Measurements from ENCODE around the gene MRPL32.

Gene MRPL32

DNA sequence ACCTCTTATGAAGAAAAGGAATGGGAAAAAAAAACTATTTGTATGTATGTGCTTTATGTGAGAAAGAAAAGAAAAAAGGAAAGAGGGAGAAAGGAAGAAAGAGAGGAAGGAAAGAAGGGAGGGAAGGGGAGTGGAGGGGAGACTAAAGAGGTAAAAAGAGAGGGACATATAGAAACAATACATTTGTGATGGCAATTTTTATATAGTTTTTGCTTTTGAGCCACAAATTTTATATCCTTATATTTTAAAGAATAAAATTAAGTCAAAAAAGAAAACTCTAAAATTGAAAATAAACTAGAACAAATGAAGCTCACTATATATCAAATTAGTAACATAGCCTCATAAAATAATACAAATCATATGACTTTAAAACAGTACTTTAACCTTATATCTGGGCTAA lies 31.3 kb upstream of the MRPL32 start:
- CTCF ChIA-PET, result interaction anchor here (0.6 kb wide), 2 partner anchors 198 to 832 kb away, joined by 3 read pairs; no protein-coding TSS in a partner anchor

DNA sequence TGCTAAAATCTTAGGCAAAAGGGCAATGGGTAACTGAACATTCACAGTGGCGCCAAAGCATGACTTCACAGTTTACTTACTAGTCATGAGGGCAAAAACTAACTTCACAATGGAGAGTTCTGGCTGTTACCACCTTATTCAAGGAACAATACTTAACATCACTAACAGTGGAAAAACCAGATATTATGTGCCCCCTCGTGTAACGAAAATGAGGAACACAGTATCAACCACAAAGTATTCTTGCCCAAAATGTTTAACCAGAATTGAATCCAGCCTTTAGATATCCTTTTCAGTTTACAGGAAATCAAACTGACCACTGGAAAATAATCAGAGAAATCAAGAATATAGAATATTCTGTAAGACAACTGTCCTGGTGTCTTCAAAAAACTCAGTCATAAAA lies 29.8 kb upstream of the MRPL32 start:
- TF ChIP-seq, protein P1, sequence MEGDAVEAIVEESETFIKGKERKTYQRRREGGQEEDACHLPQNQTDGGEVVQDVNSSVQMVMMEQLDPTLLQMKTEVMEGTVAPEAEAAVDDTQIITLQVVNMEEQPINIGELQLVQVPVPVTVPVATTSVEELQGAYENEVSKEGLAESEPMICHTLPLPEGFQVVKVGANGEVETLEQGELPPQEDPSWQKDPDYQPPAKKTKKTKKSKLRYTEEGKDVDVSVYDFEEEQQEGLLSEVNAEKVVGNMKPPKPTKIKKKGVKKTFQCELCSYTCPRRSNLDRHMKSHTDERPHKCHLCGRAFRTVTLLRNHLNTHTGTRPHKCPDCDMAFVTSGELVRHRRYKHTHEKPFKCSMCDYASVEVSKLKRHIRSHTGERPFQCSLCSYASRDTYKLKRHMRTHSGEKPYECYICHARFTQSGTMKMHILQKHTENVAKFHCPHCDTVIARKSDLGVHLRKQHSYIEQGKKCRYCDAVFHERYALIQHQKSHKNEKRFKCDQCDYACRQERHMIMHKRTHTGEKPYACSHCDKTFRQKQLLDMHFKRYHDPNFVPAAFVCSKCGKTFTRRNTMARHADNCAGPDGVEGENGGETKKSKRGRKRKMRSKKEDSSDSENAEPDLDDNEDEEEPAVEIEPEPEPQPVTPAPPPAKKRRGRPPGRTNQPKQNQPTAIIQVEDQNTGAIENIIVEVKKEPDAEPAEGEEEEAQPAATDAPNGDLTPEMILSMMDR (conservative IDR thresholded peaks at IDR 0.05; ENCODE audit: low read depth), result no peak
- ChIA-PET CTCF (no interaction called here), POLR2A (ENCODE audit: low non-redundant PET) (no interaction called here)
- H3K27ac ChIP-seq, result no peak overlapping the region
- no peak for DNase-seq (ENCODE audit: low spot score)

More for the DNA sequence above, 31.3 kb upstream of the MRPL32 start:
- TF ChIP-seq, protein P1 (conservative IDR thresholded peaks at IDR 0.05; ENCODE audit: low read depth), result no peak
- POLR2A ChIA-PET (ENCODE audit: low non-redundant PET), result no interaction called here
- H3K27ac ChIP-seq, result no peak overlapping the region
- no peak for DNase-seq (ENCODE audit: low spot score)

DNA sequence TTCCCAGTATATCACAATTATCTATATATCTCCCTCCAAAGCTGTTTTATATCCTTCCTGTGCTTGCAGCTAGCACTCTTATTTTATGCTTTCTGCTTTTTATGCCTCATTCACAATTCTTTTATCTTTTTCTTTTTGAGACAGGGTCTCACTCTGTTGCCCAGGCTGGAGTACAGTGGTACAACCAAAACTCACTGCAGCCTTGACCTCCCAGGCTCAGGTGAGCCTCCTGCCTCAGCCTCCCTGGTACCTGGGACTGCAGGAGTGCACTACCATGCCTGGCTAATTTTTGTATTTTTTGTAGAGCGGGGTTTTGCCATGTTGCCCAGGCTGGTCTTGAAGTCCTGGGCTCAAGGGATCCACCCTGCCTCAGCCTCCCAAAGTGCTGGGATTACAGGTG lies 26.0 kb upstream of the MRPL32 start:
- TF ChIP-seq, protein P1 (conservative IDR thresholded peaks at IDR 0.05; ENCODE audit: low read depth), result no peak
- H3K27ac ChIP-seq, result no peak overlapping the region
- POLR2A ChIA-PET (ENCODE audit: low non-redundant PET), result no interaction called here
- CTCF ChIA-PET, result interaction anchor here (0.6 kb wide), 1 partner anchor 677 kb away, joined by 3 read pairs; the partner anchor contains the start of gene STK17A
- no peak for DNase-seq (ENCODE audit: low spot score)

DNA sequence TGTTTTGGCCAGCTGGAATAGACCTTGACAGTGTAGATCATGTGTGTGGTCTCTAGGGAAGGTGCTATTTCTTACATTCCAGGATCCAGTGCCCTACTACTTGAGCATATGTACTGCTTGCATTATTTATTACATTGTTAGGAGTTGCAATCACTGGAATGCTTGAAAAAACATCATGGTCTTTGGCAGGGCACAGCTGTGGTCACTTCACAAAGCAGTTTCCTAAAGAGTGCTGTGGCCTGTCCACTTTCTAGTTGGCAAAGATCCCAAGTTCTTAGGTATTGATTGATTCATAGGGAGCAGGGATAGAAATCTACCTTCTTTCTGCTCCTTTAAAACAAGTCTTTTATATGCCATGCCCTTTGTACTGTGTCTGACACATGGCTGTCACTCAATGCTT lies 24.9 kb upstream of the MRPL32 start:
- no peak for DNase-seq (ENCODE audit: low spot score)
- no peak overlapping the region for H3K27ac ChIP-seq
- TF ChIP-seq, protein P1 (conservative IDR thresholded peaks at IDR 0.05; ENCODE audit: low read depth), result no peak
- CTCF ChIA-PET, result interaction anchor here (0.6 kb wide), 1 partner anchor 968 kb away, joined by 3 read pairs; no protein-coding TSS in a partner anchor
- POLR2A ChIA-PET (ENCODE audit: low non-redundant PET), result no interaction called here

DNA sequence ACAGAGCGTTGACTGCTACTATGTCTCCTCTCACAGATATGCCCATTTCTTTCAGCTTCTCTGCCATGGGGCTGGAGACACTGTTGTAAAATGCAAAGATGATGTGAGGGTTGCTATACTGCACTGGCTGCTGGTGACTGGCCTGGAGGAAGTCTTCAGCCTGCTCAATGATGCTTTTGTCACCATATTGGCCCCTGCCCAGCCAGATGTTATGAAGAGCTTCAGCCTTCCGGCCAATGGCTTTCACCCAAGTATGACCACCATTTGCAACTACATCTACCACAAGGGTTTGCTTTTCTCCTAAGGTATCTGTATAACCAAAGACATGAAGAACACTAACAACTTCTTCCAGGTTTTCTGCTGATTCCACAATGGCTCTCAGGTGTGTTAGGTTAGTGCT lies 21.9 kb upstream of the MRPL32 start:
- H3K27ac ChIP-seq, result no peak overlapping the region
- DNase-seq (ENCODE audit: low spot score), result no peak
- TF ChIP-seq, protein P1 (conservative IDR thresholded peaks at IDR 0.05; ENCODE audit: low read depth), result no peak
- CTCF ChIA-PET, result interaction anchor here (1.3 kb wide), 1 partner anchor 968 kb away, joined by 3 read pairs; no protein-coding TSS in a partner anchor
- POLR2A ChIA-PET (ENCODE audit: low non-redundant PET), result interaction anchor here (0.7 kb wide), 1 partner anchor 22 kb away, joined by 4 read pairs; the partner anchor contains the start of genes MRPL32 and PSMA2

DNA sequence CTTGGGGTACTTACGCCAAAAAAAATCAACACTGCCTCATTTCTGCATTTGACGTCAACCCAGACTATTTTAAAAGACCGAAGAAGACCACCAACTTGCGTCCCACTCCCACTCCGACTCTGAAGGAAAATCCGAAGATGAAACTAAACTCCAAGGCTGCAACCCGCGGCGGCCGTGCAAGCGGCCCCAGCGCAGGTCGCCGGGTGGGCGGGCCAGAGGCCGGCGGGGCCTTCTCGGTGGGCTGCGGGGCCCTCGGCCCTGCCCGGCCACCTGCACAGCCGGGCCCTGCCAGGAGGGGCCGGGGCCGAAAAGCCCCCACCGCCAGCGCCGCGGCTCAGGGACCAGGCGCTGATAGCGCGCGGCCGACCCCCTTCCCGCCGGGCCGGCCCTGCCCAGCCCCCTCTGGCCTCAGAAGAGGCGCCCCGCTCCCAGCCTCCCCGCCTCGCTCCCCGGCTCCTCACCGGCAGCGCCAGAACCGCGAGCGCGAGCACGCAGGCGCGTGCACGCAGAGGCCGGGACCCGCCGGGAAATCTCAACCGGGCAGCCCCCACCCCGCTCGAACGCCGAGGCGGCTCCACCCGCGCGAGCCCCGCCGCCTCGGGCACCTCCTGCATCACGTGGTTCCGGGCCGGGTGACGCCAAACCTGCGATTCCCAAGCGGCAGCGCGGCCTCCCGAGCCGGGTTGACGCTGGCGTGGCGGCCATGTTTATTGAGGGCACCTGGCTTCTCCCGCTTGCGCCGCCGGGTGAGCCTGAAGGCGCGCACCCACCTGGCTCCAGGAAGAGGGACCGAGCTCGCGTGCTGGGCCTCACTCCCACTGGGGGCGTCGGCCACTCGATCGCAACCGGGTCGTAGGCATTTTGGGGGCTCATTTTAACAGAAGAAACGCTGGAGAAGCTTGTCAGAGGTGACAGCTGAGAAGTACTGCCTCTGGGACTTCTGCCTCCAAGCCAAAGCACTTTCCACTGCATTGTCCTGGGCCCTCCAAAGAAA lies 20.4 kb upstream of the MRPL32 start, which contains the start of gene C7orf25:
Gene C7orf25, minus strand, starts transcription at position 617 of the 994 bp plus-strand sequence. CDS start 1,170 bp downstream, outside the sequence.
- TF ChIP-seq, protein P1 (conservative IDR thresholded peaks at IDR 0.05; ENCODE audit: low read depth), result no peak
- ChIA-PET CTCF (no interaction called here), POLR2A (ENCODE audit: low non-redundant PET) (no interaction called here)
- DNase-seq (ENCODE audit: low spot score), result peak; percentile 95
- peak within 1 kb of the TSS; percentile 80 for H3K27ac ChIP-seq

Measured in RWPE1 (cell line).